GM21381 (cell line): ENCODE results near the gene CPT1C.

Experiments used
- ATAC-seq: cut with Tn5 transposase; IDR thresholded peaks from one replicate; pipeline ENCODE4 v1.9.1; 2021; ENCODE audit warnings: mild to moderate bottlenecking, moderate library complexity; ENCODE audit not compliant: unreplicated experiment

Gene CPT1C

GRCh38 chr19:49660338-49660961 lies 30.5 kb upstream of the CPT1C start:
- no peak for ATAC-seq

- no peak for ATAC-seq
Observed at GRCh38 chr19:49662011-49662410, 28.9 kb upstream of the CPT1C start.

- ATAC-seq = no peak
Observed at GRCh38 chr19:49663224-49663623, 27.7 kb upstream of the CPT1C start.

GRCh38 chr19:49664171-49665035 lies 26.5 kb upstream of the CPT1C start:
- peak; percentile 36 for ATAC-seq

GRCh38 chr19:49665036-49665350 lies 25.9 kb upstream of the CPT1C start:
- ATAC-seq = no peak

GRCh38 chr19:49665351-49666119 lies 25.4 kb upstream of the CPT1C start, which contains the start of the genes BCL2L12 and IRF3:
BCL2L12 (plus strand) TSS chr19:49665933; CDS start chr19:49666693, 760 bp downstream.
IRF3 (minus strand) TSS chr19:49665857; CDS start chr19:49664838, 1,019 bp downstream.
- peak; percentile 78 for ATAC-seq

- peak; percentile 2 for ATAC-seq
Observed at GRCh38 chr19:49666120-49666444, 24.8 kb upstream of the CPT1C start.

GRCh38 chr19:49667473-49667872 lies 23.4 kb upstream of the CPT1C start:
- ATAC-seq = no peak

GRCh38 chr19:49669516-49669915 lies 21.4 kb upstream of the CPT1C start:
- no peak for ATAC-seq

GRCh38 chr19:49672131-49672919 lies 18.6 kb upstream of the CPT1C start:
- ATAC-seq = no peak

GRCh38 chr19:49676136-49676783 lies 14.7 kb upstream of the CPT1C start:
- ATAC-seq = no peak

GRCh38 chr19:49676784-49677230 lies 14.1 kb upstream of the CPT1C start:
- peak; percentile 59 for ATAC-seq

- no peak for ATAC-seq
Observed at GRCh38 chr19:49677231-49677900, 13.6 kb upstream of the CPT1C start, which contains the start of gene PRMT1. PRMT1 (plus strand) TSS chr19:49677271; CDS start chr19:49677281, 10 bp downstream.

GRCh38 chr19:49677901-49678674 lies 12.8 kb upstream of the CPT1C start:
- ATAC-seq = no peak

GRCh38 chr19:49678985-49679770 lies 11.7 kb upstream of the CPT1C start:
- no peak for ATAC-seq

- no peak for ATAC-seq
Observed at GRCh38 chr19:49679771-49680413, 11.0 kb upstream of the CPT1C start.
